ENCODE measurements around the gene TRAPPC3L.

DNA sequence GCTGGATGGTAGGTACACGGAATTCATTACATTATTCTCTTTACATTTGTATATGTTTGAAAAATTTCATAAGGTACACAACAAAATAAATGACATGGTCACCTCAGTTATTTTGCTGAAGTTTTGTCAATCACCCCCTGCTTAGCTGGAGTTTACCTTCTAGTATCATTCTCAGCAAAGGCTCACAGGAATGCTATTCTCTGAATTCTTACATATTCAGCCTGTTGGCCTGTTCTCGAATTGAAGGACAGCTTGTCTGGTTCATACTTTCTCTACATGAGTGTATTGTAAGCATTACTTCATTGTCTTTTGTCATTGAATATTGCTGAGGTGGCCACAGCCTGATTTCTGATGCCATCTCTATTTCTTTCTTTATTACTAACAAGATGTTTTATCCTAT, 21.2 kb downstream of the TRAPPC3L start:
- no peak for TF ChIP-seq CTCF (conservative IDR thresholded peaks at IDR 0.05; ENCODE audit: low read depth, low read length)
- TF ChIP-seq EZH2 (IDR thresholded peaks at IDR 0.05; ENCODE audit: borderline replicate concordance, low read depth, low read length, poor library complexity, severe bottlenecking) = no peak

All from A673 (cell line).